Spleen (tissue), 7 donors: ENCODE measurements around the gene RCOR3.
"Not testable (repeated sequence)": the region's sequence is repeated elsewhere in the genome, so short reads cannot be mapped to it uniquely, and the experiment has no call there.

Experiments
- POLR2A ChIP-seq, 3 donors: fragments of 450-650 bp; IDR thresholded peaks; one replicate each; pipeline ENCODE4 v1.5.1; 2017; ENCODE audit warnings: antibody characterized with exemption in 3 of 3, mild to moderate bottlenecking in 1 of 3
- POLR2AphosphoS5 ChIP-seq, 3 donors: sonication (generic); formaldehyde crosslinking; IDR thresholded peaks; one replicate each; pipeline ENCODE4 v1.5.1; 2017; ENCODE audit warnings: antibody characterized with exemption in 3 of 3
- TF ChIP-seq, protein P1 (sequence below), 11 experiments: fragments of 200-600 bp in 7 of 11; fragments of 450-650 bp in 4 of 11; sonication (generic) in 4 of 11; IDR thresholded peaks in 8 of 11; conservative IDR thresholded peaks in 3 of 11; 1 replicate in 7 of 11; 2 replicates in 4 of 11; pipeline versions ENCODE4 v1.4.0 to v1.8.0; 2016 to 2021; ENCODE audit warnings: antibody characterized with exemption in 11 of 11, inconsistent platforms in 4 of 11, mild to moderate bottlenecking in 1 of 11
- donor health status: DM: no; HTN: no; CAD: no; lungs with moderate emphysema.
- donor health status: DM: no; HTN: no; CAD: no.
- donor health status: DM: no; HTN: no; CAD: no.

- TF ChIP-seq, protein P1, sequence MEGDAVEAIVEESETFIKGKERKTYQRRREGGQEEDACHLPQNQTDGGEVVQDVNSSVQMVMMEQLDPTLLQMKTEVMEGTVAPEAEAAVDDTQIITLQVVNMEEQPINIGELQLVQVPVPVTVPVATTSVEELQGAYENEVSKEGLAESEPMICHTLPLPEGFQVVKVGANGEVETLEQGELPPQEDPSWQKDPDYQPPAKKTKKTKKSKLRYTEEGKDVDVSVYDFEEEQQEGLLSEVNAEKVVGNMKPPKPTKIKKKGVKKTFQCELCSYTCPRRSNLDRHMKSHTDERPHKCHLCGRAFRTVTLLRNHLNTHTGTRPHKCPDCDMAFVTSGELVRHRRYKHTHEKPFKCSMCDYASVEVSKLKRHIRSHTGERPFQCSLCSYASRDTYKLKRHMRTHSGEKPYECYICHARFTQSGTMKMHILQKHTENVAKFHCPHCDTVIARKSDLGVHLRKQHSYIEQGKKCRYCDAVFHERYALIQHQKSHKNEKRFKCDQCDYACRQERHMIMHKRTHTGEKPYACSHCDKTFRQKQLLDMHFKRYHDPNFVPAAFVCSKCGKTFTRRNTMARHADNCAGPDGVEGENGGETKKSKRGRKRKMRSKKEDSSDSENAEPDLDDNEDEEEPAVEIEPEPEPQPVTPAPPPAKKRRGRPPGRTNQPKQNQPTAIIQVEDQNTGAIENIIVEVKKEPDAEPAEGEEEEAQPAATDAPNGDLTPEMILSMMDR (IDR thresholded peaks at IDR 0.05 in 8 of 11, conservative IDR thresholded peaks at IDR 0.05 in 3 of 11) = not testable (repeated sequence)
- not testable (repeated sequence) for TF ChIP-seq POLR2AphosphoS5, POLR2A (IDR thresholded peaks at IDR 0.05)
These were observed 12.6 kb upstream of the RCOR3 start for GRCh38 chr1:211246583-211246982.
